Activated CD8-positive, alpha-beta memory T cell treated with anti-CD3 and anti-CD28 coated beads for 4 hours (primary cell): ENCODE results near the gene STK32B.
"Not testable (repeated sequence)": the region's sequence is repeated elsewhere in the genome, so short reads cannot be mapped to it uniquely, and the experiment has no call there.

Source experiments
- DNase-seq, 2 donors: peaks; one replicate each; pipeline ENCODE4 v3.0.0-alpha.2; 2020; ENCODE audit warnings: low read depth in 2 of 2

The STK32B gene

DNA sequence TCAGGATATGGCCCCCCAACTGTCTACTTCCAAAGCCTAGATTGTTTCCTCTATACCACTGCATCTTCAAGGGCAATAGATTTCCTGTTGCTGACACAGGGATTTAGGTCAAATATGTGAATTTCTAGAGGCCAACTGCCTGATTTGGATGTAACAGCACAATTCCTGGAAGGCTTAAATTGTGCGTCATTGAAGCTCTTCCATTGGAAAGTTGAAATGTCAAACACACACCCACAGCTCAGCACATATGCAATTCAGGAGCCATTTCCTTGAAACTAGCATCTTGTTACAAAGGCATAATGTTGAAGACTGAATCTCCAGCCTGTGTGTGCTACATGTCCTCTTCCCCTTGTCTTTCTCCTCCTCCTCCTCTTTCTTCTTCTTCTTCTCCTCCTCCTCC is 158.6 kb downstream of the STK32B start:
- no peak for DNase-seq

DNA sequence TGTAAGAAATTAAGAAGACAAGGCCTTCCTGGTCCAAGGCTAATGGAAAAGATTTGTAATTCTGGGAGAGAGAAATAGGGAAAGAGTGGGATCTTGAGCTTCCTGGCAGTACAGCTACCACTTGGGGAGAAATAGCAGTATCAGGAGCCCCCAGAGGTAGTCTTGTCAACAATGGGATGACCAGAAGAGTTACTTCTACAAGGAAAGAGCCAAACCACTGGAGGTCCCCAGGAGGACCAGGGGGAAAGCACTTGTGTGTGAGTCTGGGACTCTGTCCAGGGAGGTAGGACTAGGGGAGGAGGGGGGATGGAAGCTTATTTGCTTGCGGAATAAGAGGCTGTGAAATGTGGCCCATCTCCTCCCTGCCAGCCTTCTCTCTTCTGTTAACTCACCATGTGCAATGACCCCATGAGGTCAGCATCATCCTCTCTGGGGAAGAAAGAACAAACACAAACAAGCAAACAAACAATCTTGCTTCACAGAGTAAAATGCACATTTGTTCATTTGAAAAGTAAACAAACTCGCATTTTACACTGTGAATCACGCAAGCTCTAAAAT is 160.1 kb downstream of the STK32B start:
- DNase-seq, result no peak

DNA sequence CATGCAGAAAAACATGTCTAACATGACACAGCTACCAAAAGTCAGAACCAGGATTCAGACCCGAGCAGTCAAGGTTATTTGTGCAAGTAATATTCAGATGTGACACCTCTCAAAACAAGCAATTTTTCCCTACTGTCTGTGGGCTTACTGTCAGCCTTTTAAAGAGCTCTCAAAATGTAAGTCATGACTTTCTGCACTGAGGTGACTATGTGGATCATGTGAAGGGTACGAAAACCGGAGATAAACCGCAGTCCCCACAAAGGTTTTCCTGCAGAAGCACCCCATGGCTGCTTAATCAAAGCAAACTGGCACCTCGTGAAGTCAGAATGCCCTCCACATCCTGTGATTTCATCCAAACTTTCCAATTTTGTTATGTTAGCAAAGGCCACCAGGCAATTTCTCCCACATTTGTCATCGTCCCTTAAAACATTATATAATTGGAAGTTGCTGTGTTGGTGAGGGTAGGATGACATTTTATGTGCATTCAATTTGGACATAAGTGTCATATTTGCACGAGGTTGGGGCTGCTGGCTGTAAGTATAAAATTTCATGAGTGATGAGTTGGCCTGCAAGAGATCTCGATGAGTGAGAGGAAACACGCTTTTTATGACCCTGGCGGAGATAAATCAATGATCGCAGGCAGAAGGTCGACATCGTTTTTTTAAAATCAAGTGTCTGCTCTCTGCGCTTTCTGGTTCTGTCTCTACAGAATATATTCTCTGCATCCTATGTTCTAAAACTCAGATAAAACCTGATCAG is 161.2 kb downstream of the STK32B start:
- no peak for DNase-seq

DNA sequence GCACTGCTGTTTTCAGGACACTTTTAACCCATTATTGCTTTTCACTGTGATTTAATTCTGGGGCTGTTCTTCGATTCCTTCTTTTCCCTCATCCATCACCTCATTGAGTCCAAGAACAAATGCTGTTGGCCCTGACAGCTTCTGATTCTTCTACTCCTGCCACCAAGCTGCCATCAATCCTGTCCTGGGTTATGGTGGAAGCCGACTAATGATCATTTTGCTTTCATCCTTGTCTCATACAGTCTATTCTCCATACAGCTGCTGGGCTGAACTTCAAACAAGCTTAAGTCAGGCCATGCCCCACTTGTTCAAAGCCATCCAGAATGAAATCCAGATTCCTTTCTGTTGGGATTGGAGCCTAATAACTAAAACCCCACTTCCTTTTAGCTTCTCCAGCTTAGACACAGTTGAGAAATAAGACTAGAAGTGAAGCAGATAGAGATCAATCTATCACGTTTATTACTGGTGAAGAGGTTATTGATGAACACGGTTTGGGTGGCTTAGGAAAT is 161.9 kb downstream of the STK32B start:
- no peak for DNase-seq

- DNase-seq, result no peak
Measured at GRCh38 chr4:5215321-5215720, 164.0 kb downstream of the STK32B start.

GRCh38 chr4:5217421-5217820 is 166.1 kb downstream of the STK32B start:
- no peak for DNase-seq

GRCh38 chr4:5218376-5219069 is 167.2 kb downstream of the STK32B start:
- DNase-seq, result no peak

- DNase-seq, result no peak
Measured at GRCh38 chr4:5220028-5220427, 168.7 kb downstream of the STK32B start.

DNA sequence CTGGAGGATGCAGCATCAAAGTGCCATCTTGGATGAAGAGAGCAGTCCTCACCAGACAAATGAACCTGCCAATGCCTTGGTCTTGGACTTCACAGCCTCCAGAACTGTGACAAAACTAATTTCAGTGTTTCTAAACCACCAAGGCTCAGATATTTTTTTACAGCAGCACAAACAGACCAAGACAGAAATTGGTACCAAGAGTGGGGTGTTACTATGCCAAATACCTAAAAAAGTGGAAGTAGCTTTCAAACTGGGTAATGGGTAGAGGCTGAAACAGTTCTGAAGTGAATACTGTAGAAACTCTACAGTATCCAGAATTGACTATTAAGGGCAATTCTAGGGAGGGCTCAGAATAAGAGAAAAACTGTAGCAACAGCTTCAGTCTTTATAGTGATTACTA is 170.8 kb downstream of the STK32B start:
- DNase-seq, result no peak

DNA sequence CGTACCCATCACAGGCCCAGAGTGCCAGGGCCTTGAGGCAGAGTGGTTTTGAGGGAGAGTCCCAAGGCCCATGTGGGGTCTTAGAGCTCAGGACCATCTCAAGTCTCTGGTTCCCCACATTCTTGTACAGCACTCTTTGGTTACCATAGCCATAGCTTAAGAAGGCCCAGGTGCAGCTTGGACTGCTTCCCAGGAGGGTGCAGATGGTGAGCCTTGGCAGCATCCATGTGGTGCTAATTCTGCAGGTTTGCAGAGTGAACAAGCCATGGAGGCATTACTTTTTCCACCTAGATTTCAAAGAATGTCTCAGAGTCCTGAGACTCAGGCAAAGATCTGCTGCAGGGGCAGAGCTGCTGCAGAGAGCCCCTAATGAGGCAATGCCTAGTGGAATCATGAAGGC is 171.7 kb downstream of the STK32B start:
- no peak for DNase-seq

DNA sequence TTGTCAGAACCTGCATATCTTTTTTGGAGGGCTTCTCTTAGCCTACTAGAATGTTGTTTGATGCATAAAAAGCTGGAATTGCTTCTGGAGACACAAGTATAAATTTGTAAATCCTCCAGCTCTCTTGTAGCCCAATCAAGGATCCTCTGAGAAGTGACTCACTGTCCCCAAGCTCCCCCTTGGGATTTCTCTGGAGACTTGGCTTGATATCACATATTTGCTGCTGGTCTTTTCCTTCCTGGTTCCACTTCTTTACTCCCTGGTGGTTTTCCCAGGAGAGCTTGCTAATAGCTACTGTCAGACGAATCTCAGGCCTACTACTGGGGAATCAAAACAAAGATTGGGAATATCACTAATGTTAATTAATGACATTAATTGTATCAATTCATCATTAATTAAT is 173.1 kb downstream of the STK32B start:
- no peak for DNase-seq

GRCh38 chr4:5232549-5232948 is 181.3 kb downstream of the STK32B start:
- DNase-seq, result no peak

- no peak for DNase-seq
Measured at GRCh38 chr4:5237086-5237660, 185.9 kb downstream of the STK32B start.

DNA sequence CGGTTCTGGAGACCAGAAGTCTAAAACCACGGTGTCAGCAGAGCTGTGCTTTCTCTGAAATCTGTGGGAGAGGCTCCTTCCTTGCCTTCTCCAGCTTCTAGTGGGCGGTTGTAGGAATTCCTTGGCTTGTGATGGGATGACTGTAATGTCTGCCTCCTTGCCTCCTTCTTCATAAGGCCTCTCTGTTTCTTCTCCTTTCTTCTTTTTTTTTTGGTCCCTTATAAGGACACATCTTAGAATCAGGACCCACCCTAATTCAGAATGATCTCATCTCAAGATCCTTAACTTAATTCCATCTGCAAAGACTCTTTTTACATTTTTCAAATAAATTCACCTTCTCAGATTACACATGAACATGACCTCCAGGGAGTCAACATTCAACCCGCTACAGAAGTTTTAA is 186.9 kb downstream of the STK32B start:
- DNase-seq, result no peak

DNA sequence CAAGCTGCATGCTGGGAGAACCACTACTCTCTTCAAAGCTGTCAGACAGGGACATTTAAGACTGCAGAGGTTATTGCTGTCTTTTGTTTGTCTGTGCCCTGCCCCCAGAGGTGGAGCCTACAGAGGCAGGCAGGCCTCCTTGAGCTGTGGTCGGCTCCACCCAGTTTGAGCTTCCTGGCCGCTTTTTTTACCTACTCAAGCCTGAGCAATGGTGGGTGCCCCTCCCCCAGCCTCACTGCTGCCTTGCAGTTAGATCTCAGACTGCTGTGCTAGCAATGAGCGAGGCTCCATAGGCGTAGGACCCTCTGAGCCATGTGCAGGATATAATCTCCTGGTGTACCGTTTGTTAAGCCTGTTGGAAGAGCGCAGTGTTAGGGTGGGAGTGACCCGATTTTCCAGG is 195.8 kb downstream of the STK32B start:
- DNase-seq, result not testable (repeated sequence)

GRCh38 chr4:5247735-5248134 is 196.5 kb downstream of the STK32B start:
- no peak for DNase-seq

DNA sequence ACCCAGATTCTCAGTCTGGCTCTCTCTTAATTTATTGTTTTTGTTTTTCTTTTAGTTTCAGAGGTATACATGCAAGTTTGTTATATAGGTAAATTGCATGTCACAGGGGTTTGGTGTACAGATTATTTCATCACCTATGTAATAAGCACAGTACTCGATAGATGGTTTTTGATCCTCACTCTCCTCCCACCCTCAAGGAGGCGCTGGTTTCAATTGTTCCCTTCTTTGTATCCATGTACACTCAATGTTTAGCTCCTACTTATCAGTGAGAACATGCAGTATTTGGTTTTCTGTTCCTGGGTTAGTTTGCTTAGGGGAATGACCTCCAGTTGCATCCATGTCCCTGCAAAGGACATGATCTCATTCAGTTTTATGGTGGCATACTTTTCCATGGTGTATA is 198.4 kb downstream of the STK32B start:
- DNase-seq, result no peak

GRCh38 chr4:5250536-5250935 is 199.3 kb downstream of the STK32B start:
- DNase-seq, result not testable (repeated sequence)

DNA sequence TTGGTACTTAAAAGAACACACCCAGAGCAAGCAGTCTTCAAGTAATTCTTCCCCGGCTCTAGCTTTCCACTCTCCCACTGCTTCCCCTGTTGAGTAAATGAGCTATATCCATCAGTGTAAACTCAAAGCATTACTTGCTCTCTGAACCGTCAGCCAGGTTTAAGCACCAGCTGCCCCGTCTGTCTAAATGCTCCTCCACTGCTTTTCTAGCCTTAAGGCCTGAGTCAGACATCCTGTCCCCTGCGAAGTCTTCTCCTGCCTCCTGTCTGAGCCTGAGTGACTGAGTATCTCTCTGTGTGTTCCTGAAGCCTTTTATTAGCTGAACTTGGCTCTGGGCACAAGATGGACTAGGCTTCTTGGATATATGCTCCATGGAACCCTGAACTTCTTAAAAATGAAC is 205.1 kb downstream of the STK32B start:
- DNase-seq, result no peak

- DNase-seq, result no peak
Measured at GRCh38 chr4:5257086-5257485, 205.8 kb downstream of the STK32B start.

DNA sequence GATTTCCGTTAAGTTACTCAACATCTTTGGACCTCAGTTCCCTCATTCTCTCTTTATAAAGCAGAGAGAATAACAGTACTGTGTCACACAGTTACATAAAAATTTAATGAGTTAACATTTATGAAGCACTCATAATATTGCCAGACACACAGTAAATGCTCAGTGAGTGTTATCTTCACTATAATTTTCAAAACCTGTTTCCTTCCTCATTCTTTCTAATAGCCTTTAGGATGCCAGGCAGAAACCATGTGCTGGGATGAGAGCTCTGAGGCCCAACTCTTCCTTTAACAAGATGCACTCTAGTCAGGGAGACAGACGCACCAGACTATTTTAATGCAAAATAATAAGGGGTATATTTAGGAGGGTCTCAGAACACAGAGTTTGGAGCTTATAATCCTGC is 208.2 kb downstream of the STK32B start:
- DNase-seq, result no peak

DNA sequence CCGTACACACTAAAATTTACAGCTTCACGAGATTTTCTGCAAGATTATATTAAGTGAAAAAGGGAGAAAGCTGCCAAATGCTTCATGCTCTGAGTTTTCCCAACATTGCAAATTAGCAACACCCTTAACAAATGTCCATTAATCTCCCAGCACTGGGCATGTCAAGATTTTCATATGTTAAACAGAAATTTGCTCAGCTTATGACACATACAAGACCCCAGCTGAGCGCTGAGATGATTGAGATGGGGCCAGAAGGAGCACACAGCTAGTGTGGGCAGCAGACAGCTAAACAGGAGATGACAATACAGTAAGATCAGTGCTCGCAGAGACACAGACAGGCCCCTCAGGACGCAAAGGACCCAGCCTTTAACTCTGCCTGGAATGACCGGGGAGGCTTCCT is 208.8 kb downstream of the STK32B start:
- no peak for DNase-seq

DNA sequence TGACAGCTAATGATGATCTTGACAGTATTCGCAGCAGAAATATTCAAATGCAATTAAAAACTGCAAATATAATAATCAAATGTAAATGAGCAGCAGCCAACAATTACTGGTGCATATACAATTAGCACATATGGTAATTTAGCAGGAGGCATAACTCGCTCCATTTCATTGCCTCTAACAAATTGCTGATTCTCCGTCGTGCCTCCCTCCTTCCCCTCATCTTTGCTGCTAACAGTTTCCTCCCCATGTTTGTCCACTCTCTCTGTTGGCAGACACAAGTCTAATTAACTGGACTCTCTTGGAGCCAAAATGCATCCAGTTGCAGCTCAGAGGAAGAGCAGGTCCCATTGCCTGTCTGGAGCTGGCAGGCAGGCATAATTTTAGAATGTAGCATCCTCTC is 210.6 kb downstream of the STK32B start:
- DNase-seq, result no peak
